ENCODE results near the gene CD38. TPM values are rescaled to one million over a fixed set of nuclear protein-coding genes. Genes with fewer than 3 reads are reported as not detected.

Gene CD38
- total RNA-seq, 1 experiment from 2014 or later: 0.17 TPM

DNA sequence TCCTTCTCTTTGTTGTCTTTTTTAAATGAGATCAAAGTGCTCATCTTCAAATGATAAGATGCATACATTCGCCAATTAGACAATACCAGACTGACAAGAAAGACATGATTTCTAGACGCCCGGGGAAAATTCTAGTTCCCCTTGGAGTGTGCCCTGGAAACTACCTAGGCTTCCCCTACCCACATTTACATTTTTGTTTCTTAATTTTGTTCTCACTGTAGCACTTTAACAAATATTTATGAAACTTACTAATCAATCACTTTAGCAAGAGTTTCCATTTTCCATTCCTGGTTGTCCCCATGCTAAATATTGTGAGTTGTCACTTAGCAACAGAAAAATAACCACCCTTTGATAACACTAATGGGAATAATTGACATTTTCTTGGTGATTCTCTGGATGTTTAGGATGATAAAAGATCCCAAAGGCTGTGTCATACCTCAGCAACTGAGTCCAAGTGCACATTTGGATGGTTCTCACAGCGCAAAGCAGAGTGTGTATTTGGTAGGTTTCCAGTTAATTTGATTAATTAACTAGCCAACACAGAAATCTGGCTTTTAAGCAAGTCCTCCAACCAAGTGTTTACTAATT lies 90.8 kb downstream of the CD38 start (continued):
- TF ChIP-seq ZNF281 (CRISPR knock-in tag; IDR thresholded peaks at IDR 0.05): no peak
- TF ChIP-seq, protein P1, sequence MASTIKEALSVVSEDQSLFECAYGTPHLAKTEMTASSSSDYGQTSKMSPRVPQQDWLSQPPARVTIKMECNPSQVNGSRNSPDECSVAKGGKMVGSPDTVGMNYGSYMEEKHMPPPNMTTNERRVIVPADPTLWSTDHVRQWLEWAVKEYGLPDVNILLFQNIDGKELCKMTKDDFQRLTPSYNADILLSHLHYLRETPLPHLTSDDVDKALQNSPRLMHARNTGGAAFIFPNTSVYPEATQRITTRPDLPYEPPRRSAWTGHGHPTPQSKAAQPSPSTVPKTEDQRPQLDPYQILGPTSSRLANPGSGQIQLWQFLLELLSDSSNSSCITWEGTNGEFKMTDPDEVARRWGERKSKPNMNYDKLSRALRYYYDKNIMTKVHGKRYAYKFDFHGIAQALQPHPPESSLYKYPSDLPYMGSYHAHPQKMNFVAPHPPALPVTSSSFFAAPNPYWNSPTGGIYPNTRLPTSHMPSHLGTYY (CRISPR knock-in tag; IDR thresholded peaks at IDR 0.05): no peak
- no peak for TF ChIP-seq TCF7 (CRISPR knock-in tag; IDR thresholded peaks at IDR 0.05; ENCODE audit: low read depth)
- TF ChIP-seq ZNF416 (CRISPR knock-in tag; IDR thresholded peaks at IDR 0.05): no peak
- TF ChIP-seq NR1H2 (CRISPR knock-in tag; IDR thresholded peaks at IDR 0.05): no peak
- TF ChIP-seq MXD4 (CRISPR knock-in tag; IDR thresholded peaks at IDR 0.05; ENCODE audit: borderline replicate concordance): no peak
- no peak for TF ChIP-seq NR2C2 (CRISPR knock-in tag; IDR thresholded peaks at IDR 0.05)
- no peak for TF ChIP-seq IRF1 (CRISPR knock-in tag; IDR thresholded peaks at IDR 0.05)
- no peak for TF ChIP-seq ZSCAN18 (CRISPR knock-in tag; IDR thresholded peaks at IDR 0.05)
- TF ChIP-seq FOXJ3 (CRISPR knock-in tag; IDR thresholded peaks at IDR 0.05; ENCODE audit: borderline replicate concordance): no peak

- Mint-ChIP-seq H3K4me1 (no peaks in the 10 kb centered on the region), H3K27ac (no peak overlapping the region), H3K27me3 (ENCODE audit: low read depth) (no peaks in the 10 kb centered on the region; the same call in 1 of the 2 replicates), H3K4me3 (no peak overlapping the region), H3K36me3 (no peaks in the 10 kb centered on the region), H3K9me3 (peaks cover 5% of the 10 kb centered on the region)
- CTCF ChIA-PET: interaction anchor here (1.1 to 2.0 kb wide), 3 partner anchors 13 to 86 kb away, joined by 5 to 13 read pairs (median 6); no protein-coding TSS in a partner anchor
- DNase-seq (ENCODE audit: low spot score) (no peak), ATAC-seq (no peak)
- POLR2A ChIA-PET: no interaction called here
- TF ChIP-seq SOX15 (CRISPR knock-in tag; IDR thresholded peaks at IDR 0.05) (no peak), NFATC4 (CRISPR knock-in tag; IDR thresholded peaks at IDR 0.05) (no peak), EMX1 (CRISPR knock-in tag; IDR thresholded peaks at IDR 0.05) (no peak), ZNF232 (CRISPR knock-in tag; IDR thresholded peaks at IDR 0.05) (no peak), ATF3 (CRISPR knock-in tag; conservative IDR thresholded peaks at IDR 0.05) (no peak), NFE2L1 (CRISPR knock-in tag; IDR thresholded peaks at IDR 0.05) (no peak)
- TF ChIP-seq, protein P2, sequence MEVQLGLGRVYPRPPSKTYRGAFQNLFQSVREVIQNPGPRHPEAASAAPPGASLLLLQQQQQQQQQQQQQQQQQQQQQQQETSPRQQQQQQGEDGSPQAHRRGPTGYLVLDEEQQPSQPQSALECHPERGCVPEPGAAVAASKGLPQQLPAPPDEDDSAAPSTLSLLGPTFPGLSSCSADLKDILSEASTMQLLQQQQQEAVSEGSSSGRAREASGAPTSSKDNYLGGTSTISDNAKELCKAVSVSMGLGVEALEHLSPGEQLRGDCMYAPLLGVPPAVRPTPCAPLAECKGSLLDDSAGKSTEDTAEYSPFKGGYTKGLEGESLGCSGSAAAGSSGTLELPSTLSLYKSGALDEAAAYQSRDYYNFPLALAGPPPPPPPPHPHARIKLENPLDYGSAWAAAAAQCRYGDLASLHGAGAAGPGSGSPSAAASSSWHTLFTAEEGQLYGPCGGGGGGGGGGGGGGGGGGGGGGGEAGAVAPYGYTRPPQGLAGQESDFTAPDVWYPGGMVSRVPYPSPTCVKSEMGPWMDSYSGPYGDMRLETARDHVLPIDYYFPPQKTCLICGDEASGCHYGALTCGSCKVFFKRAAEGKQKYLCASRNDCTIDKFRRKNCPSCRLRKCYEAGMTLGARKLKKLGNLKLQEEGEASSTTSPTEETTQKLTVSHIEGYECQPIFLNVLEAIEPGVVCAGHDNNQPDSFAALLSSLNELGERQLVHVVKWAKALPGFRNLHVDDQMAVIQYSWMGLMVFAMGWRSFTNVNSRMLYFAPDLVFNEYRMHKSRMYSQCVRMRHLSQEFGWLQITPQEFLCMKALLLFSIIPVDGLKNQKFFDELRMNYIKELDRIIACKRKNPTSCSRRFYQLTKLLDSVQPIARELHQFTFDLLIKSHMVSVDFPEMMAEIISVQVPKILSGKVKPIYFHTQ (CRISPR knock-in tag; IDR thresholded peaks at IDR 0.05): no peak
- TF ChIP-seq, protein P3, sequence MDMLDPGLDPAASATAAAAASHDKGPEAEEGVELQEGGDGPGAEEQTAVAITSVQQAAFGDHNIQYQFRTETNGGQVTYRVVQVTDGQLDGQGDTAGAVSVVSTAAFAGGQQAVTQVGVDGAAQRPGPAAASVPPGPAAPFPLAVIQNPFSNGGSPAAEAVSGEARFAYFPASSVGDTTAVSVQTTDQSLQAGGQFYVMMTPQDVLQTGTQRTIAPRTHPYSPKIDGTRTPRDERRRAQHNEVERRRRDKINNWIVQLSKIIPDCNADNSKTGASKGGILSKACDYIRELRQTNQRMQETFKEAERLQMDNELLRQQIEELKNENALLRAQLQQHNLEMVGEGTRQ (CRISPR knock-in tag; IDR thresholded peaks at IDR 0.05): no peak
Measured at GRCh38 chr4:15870079-15870478, 92.0 kb downstream of the CD38 start.

Measured in WTC11 (cell line).